Ovary (tissue), 3 donors: ENCODE measurements around the gene CD276.

Experiments
- CTCF ChIP-seq, 3 donors: fragments of 450-650 bp in 2 of 3; fragments of 200-600 bp in 1 of 3; IDR thresholded peaks; one replicate each; pipeline versions ENCODE4 v1.5.1 to v1.8.0; 2016 to 2022; ENCODE audit warnings: antibody characterized with exemption in 3 of 3, mild to moderate bottlenecking in 1 of 3
- EP300 ChIP-seq: sonication (generic); formaldehyde crosslinking; IDR thresholded peaks from one replicate; pipeline ENCODE4 v1.6.1; 2017; ENCODE audit warnings: antibody characterized with exemption
- POLR2A ChIP-seq: fragments of 450-650 bp; IDR thresholded peaks from one replicate; pipeline ENCODE4 v1.6.1; 2017; ENCODE audit warnings: antibody characterized with exemption, mild to moderate bottlenecking, moderate library complexity
- donor health status: DM: no; HTN: no; CAD: no.

- TF ChIP-seq CTCF (IDR thresholded peaks at IDR 0.05): no peak
- TF ChIP-seq POLR2A: no peak
- TF ChIP-seq EP300: no peak
Observed at GRCh38 chr15:73751899-73752805, 68.0 kb downstream of the CD276 start.
